NCI-H2227 (cell line): ENCODE data around the gene ABI1.

Source experiments
- DNase-seq: peaks from one replicate; lab custom pipeline; 2025; ENCODE audit not compliant: unreplicated experiment; lab: John Stamatoyannopoulos, UW

Gene ABI1

GRCh38 chr10:26717476-26717875 is 143.3 kb downstream of the ABI1 start:
- DNase-seq = no peak

GRCh38 chr10:26715137-26715487 is 145.6 kb downstream of the ABI1 start:
- no peak for DNase-seq

GRCh38 chr10:26714415-26715136 is 146.2 kb downstream of the ABI1 start:
- DNase-seq = no peak

- DNase-seq = no peak
Observed at GRCh38 chr10:26711324-26711723, 149.4 kb downstream of the ABI1 start.

GRCh38 chr10:26706936-26707335 is 153.8 kb downstream of the ABI1 start:
- no peak for DNase-seq

- DNase-seq = no peak
Observed at GRCh38 chr10:26706206-26706605, 154.6 kb downstream of the ABI1 start.

GRCh38 chr10:26703974-26704373 is 156.8 kb downstream of the ABI1 start:
- DNase-seq = no peak

- no peak for DNase-seq
Observed at GRCh38 chr10:26703096-26703495, 157.7 kb downstream of the ABI1 start.

- DNase-seq = no peak
Observed at GRCh38 chr10:26700884-26701630, 159.7 kb downstream of the ABI1 start.

GRCh38 chr10:26699631-26700030 is 161.1 kb downstream of the ABI1 start:
- DNase-seq = no peak

GRCh38 chr10:26698909-26699308 is 161.8 kb downstream of the ABI1 start:
- no peak for DNase-seq

- DNase-seq = no peak
Observed at GRCh38 chr10:26697922-26698608, 162.7 kb downstream of the ABI1 start.

- peak; percentile 73 for DNase-seq
Observed at GRCh38 chr10:26697163-26697921, 163.4 kb downstream of the ABI1 start, which contains the start of gene PDSS1. PDSS1 (plus strand) TSS chr10:26697701; CDS start chr10:26697712, 11 bp downstream.

- no peak for DNase-seq
Observed at GRCh38 chr10:26696786-26697162, 164.0 kb downstream of the ABI1 start.
